CD8-positive, alpha-beta memory T cell (primary cell): ENCODE results near the gene RBMS1. TPM values are rescaled to one million over a fixed set of nuclear protein-coding genes. Genes with fewer than 3 reads are reported as not detected.

Experiments
- CTCF ChIA-PET: fragments of 350-600 bp; sonication (Branson Sonifier 250); formaldehyde crosslinking; loops from one replicate; lab custom pipeline; 2021; ENCODE audit warnings: antibody characterized with exemption; lab: Charles Lee
- POLR2A ChIA-PET: fragments of 350-600 bp; sonication (Branson Sonifier 250); formaldehyde crosslinking; loops from one replicate; lab custom pipeline; 2021; ENCODE audit warnings: antibody characterized with exemption; lab: Charles Lee
- DNase-seq, 5 donors: peaks; one replicate each; pipeline versions ENCODE4 v3.0.0 to v3.0.0-alpha.2; 2020 to 2022; ENCODE audit warnings: mixed read lengths in 1 of 5
- H3K27ac ChIP-seq: one replicate; pipeline ENCODE4 v1.7.0; 2013; ENCODE audit warnings: low read depth, mild to moderate bottlenecking, low read length, moderate library complexity
- H3K27me3 ChIP-seq: 2 replicates; pipeline ENCODE4 v1.7.0; 2013; ENCODE audit warnings: low read length, mild to moderate bottlenecking; ENCODE audit not compliant: insufficient read depth, poor library complexity, severe bottlenecking
- H3K36me3 ChIP-seq: 2 replicates; pipeline ENCODE4 v1.7.0; 2013; ENCODE audit warnings: mild to moderate bottlenecking, low read length, moderate library complexity; ENCODE audit not compliant: insufficient read depth
- H3K4me1 ChIP-seq: 2 replicates; pipeline ENCODE4 v1.7.0; 2013; ENCODE audit warnings: mild to moderate bottlenecking, low read length, moderate library complexity; ENCODE audit not compliant: insufficient read depth
- H3K4me3 ChIP-seq: 2 replicates; pipeline ENCODE4 v1.7.0; 2013; ENCODE audit warnings: mild to moderate bottlenecking, low read length
- H3K9me3 ChIP-seq: 2 replicates; pipeline ENCODE4 v1.7.0; 2013; ENCODE audit warnings: mild to moderate bottlenecking, low read length
- H3K27ac Mint-ChIP-seq, 8 donors: one replicate each; pipeline ENCODE4 v1.8.0; 2020 to 2021; ENCODE audit warnings: mixed read lengths in 8 of 8, mild to moderate bottlenecking in 6 of 8, inconsistent platforms in 3 of 8, moderate library complexity in 3 of 8
- H3K27me3 Mint-ChIP-seq, 2 donors: one replicate each; pipeline ENCODE4 v1.8.0; 2020 to 2021; ENCODE audit warnings: mixed read lengths in 2 of 2, mild to moderate bottlenecking in 1 of 2, moderate library complexity in 1 of 2
- H3K36me3 Mint-ChIP-seq, 3 donors: one replicate each; pipeline ENCODE4 v1.8.0; 2020 to 2021; ENCODE audit warnings: mixed read lengths in 3 of 3, inconsistent platforms in 1 of 3, mild to moderate bottlenecking in 1 of 3
- H3K4me1 Mint-ChIP-seq, 3 donors: one replicate each; pipeline ENCODE4 v1.8.0; 2020 to 2021; ENCODE audit warnings: mixed read lengths in 3 of 3, inconsistent platforms in 1 of 3, mild to moderate bottlenecking in 1 of 3
- H3K4me3 Mint-ChIP-seq, 7 donors: one replicate each; pipeline ENCODE4 v1.8.0; 2020 to 2021; ENCODE audit warnings: mixed read lengths in 7 of 7, mild to moderate bottlenecking in 6 of 7, moderate library complexity in 4 of 7, inconsistent platforms in 2 of 7
- H3K9me3 Mint-ChIP-seq, 5 donors: one replicate each; pipeline ENCODE4 v1.8.0; 2020 to 2022; ENCODE audit warnings: mixed read lengths in 5 of 5, mild to moderate bottlenecking in 3 of 5, moderate library complexity in 2 of 5, inconsistent platforms in 1 of 5
- polyA plus RNA-seq: library from polyadenylated mRNA; unstranded; fragments of 300-500 nt; fragmentation: Illumina TruSeq; gene quantifications from one replicate; pipeline ENCODE4 v1.2.3, GENCODE V29; 2021
- total RNA-seq, 2 experiments: library from RNA; stranded (reverse); gene quantifications; one replicate each; pipeline ENCODE4 v1.2.3, GENCODE V29; 2021

RBMS1 gene
- total and polyA plus RNA-seq, 3 experiments from 2014 or later = 48.8 to 130 (median 50.3) TPM

- H3K4me3 Mint-ChIP-seq = no peak overlapping the region
- Histone ChIP-seq H3K9me3 (no peaks in the 10 kb centered on the region), H3K4me3 (no peak overlapping the region), H3K4me1 (peaks cover 73% of the 10 kb centered on the region), H3K36me3 (no peaks in the 10 kb centered on the region), H3K27ac (no peak overlapping the region), H3K27me3 (no peaks in the 10 kb centered on the region)
- H3K36me3 Mint-ChIP-seq = peaks cover 0 to 5% (median 2%) of the 10 kb centered on the region in 3 donors
- peaks cover 83 to 100% (median 98%) of the 10 kb centered on the region in 3 donors for H3K4me1 Mint-ChIP-seq
- H3K9me3 Mint-ChIP-seq = no peaks in the 10 kb centered on the region
- ChIA-PET POLR2A (no interaction called here), CTCF (interaction anchor here (0.8 to 5.4 kb wide), 23 partner anchors 9 to 783 kb away, joined by 3 to 40 read pairs (median 4); partner anchors contain the start of gene RBMS1)
- H3K27me3 Mint-ChIP-seq = no peaks in the 10 kb centered on the region
- peak; percentile 16 to 54 (median 25) for DNase-seq
- H3K27ac Mint-ChIP-seq = peak overlapping the region in 1 of 8 donors; percentile 52
Observed at GRCh38 chr2:160324161-160324800, 169.3 kb downstream of the RBMS1 start.

GRCh38 chr2:160322320-160322719 lies 171.3 kb downstream of the RBMS1 start:
- Histone ChIP-seq H3K4me3 (no peak overlapping the region), H3K36me3 (peaks cover 6% of the 10 kb centered on the region), H3K9me3 (no peaks in the 10 kb centered on the region), H3K27ac (no peak overlapping the region), H3K4me1 (peaks cover 61% of the 10 kb centered on the region), H3K27me3 (no peaks in the 10 kb centered on the region)
- Mint-ChIP-seq H3K36me3 (peaks cover 0 to 10% (median 4%) of the 10 kb centered on the region in 3 donors), H3K4me1 (peaks cover 75 to 96% (median 85%) of the 10 kb centered on the region in 3 donors), H3K27ac (peak overlapping the region in 4 of 8 donors; percentile 6 to 67 (median 13)), H3K4me3 (peak overlapping the region in 2 of 7 donors; percentile 3 to 36), H3K9me3 (no peaks in the 10 kb centered on the region), H3K27me3 (no peaks in the 10 kb centered on the region)
- no peak for DNase-seq
- ChIA-PET CTCF (interaction anchor here (0.8 to 5.4 kb wide), 6 partner anchors 8 to 741 kb away, joined by 3 to 40 read pairs (median 4); no protein-coding TSS in a partner anchor), POLR2A (no interaction called here)

- ChIA-PET CTCF (no interaction called here), POLR2A (no interaction called here)
- DNase-seq = no peak
- Histone ChIP-seq H3K9me3 (no peaks in the 10 kb centered on the region), H3K27me3 (no peaks in the 10 kb centered on the region), H3K4me3 (no peak overlapping the region), H3K27ac (no peak overlapping the region), H3K4me1 (peaks cover 54% of the 10 kb centered on the region), H3K36me3 (peaks cover 10% of the 10 kb centered on the region)
- peaks cover 3 to 23% (median 9%) of the 10 kb centered on the region in 3 donors for H3K36me3 Mint-ChIP-seq
- H3K4me3 Mint-ChIP-seq = no peak overlapping the region
- H3K4me1 Mint-ChIP-seq = peaks cover 76 to 95% (median 85%) of the 10 kb centered on the region in 3 donors
- no peaks in the 10 kb centered on the region for H3K27me3 Mint-ChIP-seq
- peak overlapping the region in 2 of 8 donors; percentile 17 to 51 for H3K27ac Mint-ChIP-seq
- no peaks in the 10 kb centered on the region for H3K9me3 Mint-ChIP-seq
Observed at GRCh38 chr2:160321006-160321405, 172.6 kb downstream of the RBMS1 start.

GRCh38 chr2:160319700-160320099 lies 173.9 kb downstream of the RBMS1 start:
- H3K27me3 Mint-ChIP-seq = no peaks in the 10 kb centered on the region
- Histone ChIP-seq H3K4me3 (no peak overlapping the region), H3K9me3 (no peaks in the 10 kb centered on the region), H3K4me1 (peaks cover 51% of the 10 kb centered on the region), H3K36me3 (peaks cover 10% of the 10 kb centered on the region), H3K27me3 (no peaks in the 10 kb centered on the region), H3K27ac (no peak overlapping the region)
- H3K9me3 Mint-ChIP-seq = no peaks in the 10 kb centered on the region
- DNase-seq = no peak
- peaks cover 4 to 32% (median 10%) of the 10 kb centered on the region in 3 donors for H3K36me3 Mint-ChIP-seq
- peak overlapping the region in 1 of 8 donors; percentile 15 for H3K27ac Mint-ChIP-seq
- ChIA-PET CTCF (no interaction called here), POLR2A (no interaction called here)
- peaks cover 70 to 92% (median 82%) of the 10 kb centered on the region in 3 donors for H3K4me1 Mint-ChIP-seq
- no peak overlapping the region for H3K4me3 Mint-ChIP-seq

GRCh38 chr2:160318218-160318617 lies 175.4 kb downstream of the RBMS1 start:
- H3K4me1 Mint-ChIP-seq = peaks cover 67 to 88% (median 78%) of the 10 kb centered on the region in 3 donors
- H3K4me1 ChIP-seq = peaks cover 38% of the 10 kb centered on the region
- no peak overlapping the region for H3K4me3 Mint-ChIP-seq
- no peak overlapping the region for H3K27ac Mint-ChIP-seq
- peaks cover 10% of the 10 kb centered on the region for H3K36me3 ChIP-seq
- no peaks in the 10 kb centered on the region for H3K9me3 Mint-ChIP-seq
- H3K27ac ChIP-seq = no peak overlapping the region
- no peaks in the 10 kb centered on the region for H3K9me3 ChIP-seq
- ChIA-PET CTCF (interaction anchor here (0.9 to 1.0 kb wide), 2 partner anchors 11 to 601 kb away, joined by 3 read pairs; no protein-coding TSS in a partner anchor), POLR2A (no interaction called here)
- peaks cover 4 to 42% (median 9%) of the 10 kb centered on the region in 3 donors for H3K36me3 Mint-ChIP-seq
- H3K27me3 Mint-ChIP-seq = no peaks in the 10 kb centered on the region
- no peak for DNase-seq
- H3K27me3 ChIP-seq = no peaks in the 10 kb centered on the region
- no peak overlapping the region for H3K4me3 ChIP-seq

- CTCF ChIA-PET = interaction anchor here (0.9 to 1.0 kb wide), 2 partner anchors 12 to 601 kb away, joined by 3 read pairs; no protein-coding TSS in a partner anchor
- Mint-ChIP-seq H3K4me1 (peaks cover 60 to 83% (median 70%) of the 10 kb centered on the region in 3 donors), H3K27me3 (no peaks in the 10 kb centered on the region), H3K27ac (peak overlapping the region in 2 of 8 donors; percentile 32 to 73), H3K4me3 (no peak overlapping the region), H3K36me3 (peaks cover 4 to 43% (median 9%) of the 10 kb centered on the region in 3 donors), H3K9me3 (no peaks in the 10 kb centered on the region)
- Histone ChIP-seq H3K9me3 (no peaks in the 10 kb centered on the region), H3K27ac (no peak overlapping the region), H3K36me3 (peaks cover 10% of the 10 kb centered on the region), H3K27me3 (no peaks in the 10 kb centered on the region), H3K4me3 (no peak overlapping the region), H3K4me1 (peaks cover 31% of the 10 kb centered on the region)
- POLR2A ChIA-PET = no interaction called here
- DNase-seq = no peak
Observed at GRCh38 chr2:160317181-160318099, 176.2 kb downstream of the RBMS1 start.

GRCh38 chr2:160315337-160315736 lies 178.3 kb downstream of the RBMS1 start:
- H3K9me3 Mint-ChIP-seq = no peaks in the 10 kb centered on the region

More at GRCh38 chr2:160315337-160315736, 178.3 kb downstream of the RBMS1 start:
- Mint-ChIP-seq H3K36me3 (peaks cover 4 to 60% (median 12%) of the 10 kb centered on the region in 3 donors), H3K4me3 (no peak overlapping the region), H3K27me3 (no peaks in the 10 kb centered on the region), H3K27ac (peak overlapping the region in 3 of 8 donors; percentile 30 to 76 (median 38)), H3K4me1 (peaks cover 43 to 69% (median 55%) of the 10 kb centered on the region in 3 donors)
- CTCF ChIA-PET = interaction anchor here (1.4 to 1.5 kb wide), 2 partner anchors 10 to 679 kb away, joined by 4 read pairs; no protein-coding TSS in a partner anchor
- no peaks in the 10 kb centered on the region for H3K9me3 ChIP-seq
- peaks cover 13% of the 10 kb centered on the region for H3K4me1 ChIP-seq
- DNase-seq = no peak
- H3K4me3 ChIP-seq = no peak overlapping the region
- no peaks in the 10 kb centered on the region for H3K27me3 ChIP-seq
- H3K36me3 ChIP-seq = peaks cover 10% of the 10 kb centered on the region
- POLR2A ChIA-PET = no interaction called here
- H3K27ac ChIP-seq = no peak overlapping the region
